Colon (tissue), 2 donors: ENCODE results near the gene KRTAP5-2.
"Not testable (repeated sequence)": the region's sequence is repeated elsewhere in the genome, so short reads cannot be mapped to it uniquely, and the experiment has no call there.

Experiments used
- FAIRE-seq: peaks from 2 replicates; lab custom pipeline; 2012; peaks lifted over from hg19 to GRCh38; lab: Jason Lieb, UNC
- donor health status: control.
- donor health status: control.

Gene KRTAP5-2

GRCh38 chr11:1628506-1629325 lies 30.6 kb upstream of the KRTAP5-2 start:
- FAIRE-seq = no peak

DNA sequence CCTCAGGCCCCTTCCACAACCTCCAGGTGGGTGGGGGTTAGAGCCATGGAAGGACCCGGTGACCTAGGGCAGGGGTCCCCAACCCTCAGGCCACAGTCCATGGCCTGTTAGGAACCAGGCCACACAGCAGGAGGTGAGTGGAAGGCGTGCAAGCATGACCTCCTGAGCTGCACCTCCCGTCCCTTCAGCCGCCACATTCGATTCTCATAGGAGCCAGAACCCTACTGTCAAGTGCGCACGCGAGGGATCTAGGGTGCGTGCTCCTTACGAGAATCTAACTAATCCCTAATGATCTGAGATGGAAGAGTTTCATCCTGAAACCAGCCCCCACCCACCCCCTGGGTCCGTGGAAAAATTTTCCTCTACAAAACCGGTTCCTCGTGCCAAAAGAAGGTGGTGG lies 27.4 kb upstream of the KRTAP5-2 start:
- FAIRE-seq = no peak

- no peak for FAIRE-seq
Observed at GRCh38 chr11:1624621-1625020, 26.5 kb upstream of the KRTAP5-2 start.

- FAIRE-seq = no peak
Observed at GRCh38 chr11:1623716-1624115, 25.6 kb upstream of the KRTAP5-2 start.

DNA sequence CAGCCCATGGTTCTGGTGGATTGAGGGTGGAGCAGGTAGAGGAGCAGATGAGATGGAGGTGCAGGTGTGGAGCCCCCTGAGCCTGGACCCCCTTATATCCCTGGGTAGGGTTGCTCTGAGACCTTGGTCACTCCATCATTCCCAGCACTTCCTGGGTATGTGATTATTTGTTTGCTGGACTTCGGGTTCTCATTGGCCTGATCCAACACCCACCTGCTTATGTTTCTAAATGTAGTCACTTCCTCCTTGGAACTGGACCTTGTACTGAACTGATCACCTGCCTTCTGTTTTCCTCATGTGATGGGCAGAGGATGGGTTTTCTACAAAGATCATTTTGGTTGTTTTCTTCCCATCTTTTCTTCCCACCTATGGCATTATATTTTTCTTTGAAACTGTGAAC lies 24.0 kb upstream of the KRTAP5-2 start, which contains the start of gene KRTAP5-4:
Gene KRTAP5-4, minus strand, starts transcription at position 53 of the 400 bp plus-strand sequence. Its CDS starts 45 bp downstream, at position 8.
- FAIRE-seq = no peak

DNA sequence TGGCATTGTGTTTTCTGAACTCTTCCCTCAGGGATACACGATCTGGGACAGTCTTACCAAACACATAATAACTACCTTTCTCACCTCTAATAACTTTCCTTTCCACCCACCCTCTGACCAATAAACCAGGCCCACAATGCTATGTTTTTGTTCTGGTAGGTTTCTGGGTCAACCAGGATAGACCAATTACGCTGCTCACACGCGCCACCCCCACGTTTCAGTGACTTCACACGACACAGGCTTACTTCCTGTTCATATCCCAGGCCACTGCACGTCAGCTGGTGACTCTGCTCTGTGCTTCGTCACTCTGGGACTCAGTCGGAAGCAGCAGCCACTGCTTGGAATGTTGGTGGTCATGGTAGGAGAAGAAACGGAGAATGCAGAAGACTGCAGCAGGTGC lies 21.4 kb upstream of the KRTAP5-2 start:
- FAIRE-seq = no peak

- no peak for FAIRE-seq
Observed at GRCh38 chr11:1618231-1618630, 20.1 kb upstream of the KRTAP5-2 start.

DNA sequence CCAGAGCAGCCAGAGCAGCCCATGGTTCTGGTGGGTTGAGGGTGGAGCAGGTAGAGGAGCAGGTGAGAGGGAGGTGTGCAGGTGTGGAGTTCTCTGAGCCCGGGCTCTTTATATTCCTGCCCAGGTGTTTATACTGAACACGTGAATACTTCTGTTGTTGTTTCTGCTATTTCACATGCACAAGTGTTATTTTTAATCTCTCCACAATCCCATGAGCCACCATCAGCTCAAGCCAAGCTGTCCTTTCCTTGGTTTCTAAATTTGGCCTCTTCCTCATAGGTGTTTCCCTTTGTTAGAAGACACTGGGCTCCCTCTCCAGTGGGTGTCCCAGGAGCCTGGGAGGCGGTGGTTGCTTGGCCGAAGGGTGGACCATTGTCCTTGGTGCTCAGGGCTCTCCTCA lies 10.3 kb upstream of the KRTAP5-2 start, which contains the start of gene KRTAP5-3:
Gene KRTAP5-3, minus strand, starts transcription at position 101 of the 400 bp plus-strand sequence. Its CDS starts 78 bp downstream, at position 23.
- no peak for FAIRE-seq

DNA sequence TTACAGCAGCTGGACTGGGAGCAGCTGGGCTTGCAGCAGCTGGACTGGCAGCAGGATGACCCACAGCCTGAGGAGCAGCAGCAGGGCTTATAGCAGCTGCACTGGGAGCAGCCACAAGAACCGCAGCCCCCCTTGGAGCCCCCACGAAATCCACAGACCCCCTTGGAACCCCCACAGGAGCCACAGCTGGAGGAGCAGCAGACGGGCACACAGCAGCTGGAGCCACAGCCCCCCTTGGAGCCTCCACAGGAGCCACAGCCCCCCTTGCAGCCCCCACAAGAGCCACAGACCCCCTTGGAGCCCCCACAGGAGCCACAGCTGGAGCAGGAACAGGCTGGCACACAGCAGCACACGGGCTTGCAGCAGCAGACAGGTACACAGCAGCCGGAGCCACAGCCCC lies 9.8 kb upstream of the KRTAP5-2 start:
- FAIRE-seq = not testable (repeated sequence)

- FAIRE-seq = not testable (repeated sequence)
Observed at GRCh38 chr11:1607156-1607845, 9.2 kb upstream of the KRTAP5-2 start.

- FAIRE-seq = not testable (repeated sequence)
Observed at GRCh38 chr11:1605923-1606322, 7.8 kb upstream of the KRTAP5-2 start.

GRCh38 chr11:1604711-1605110 lies 6.6 kb upstream of the KRTAP5-2 start:
- no peak for FAIRE-seq

GRCh38 chr11:1604181-1604580 lies 6.1 kb upstream of the KRTAP5-2 start:
- no peak for FAIRE-seq

DNA sequence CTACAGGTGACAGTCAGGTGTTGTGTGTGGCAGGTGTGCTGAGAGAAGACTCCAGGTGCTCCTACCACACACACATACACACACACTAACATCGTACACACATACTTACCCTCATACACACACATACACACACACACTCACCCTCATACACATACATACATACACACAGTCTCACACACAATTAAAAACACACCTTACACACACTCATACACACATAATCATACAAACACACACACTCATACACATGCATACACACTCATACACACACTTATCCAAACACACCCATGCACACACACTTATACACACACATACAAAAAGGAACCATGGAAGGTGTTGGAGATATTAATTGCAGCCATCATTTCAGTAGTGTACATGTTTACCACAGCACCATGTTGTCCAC lies 5.5 kb upstream of the KRTAP5-2 start:
- no peak for FAIRE-seq

GRCh38 chr11:1601663-1602062 lies 3.6 kb upstream of the KRTAP5-2 start:
- FAIRE-seq = not testable (repeated sequence)

DNA sequence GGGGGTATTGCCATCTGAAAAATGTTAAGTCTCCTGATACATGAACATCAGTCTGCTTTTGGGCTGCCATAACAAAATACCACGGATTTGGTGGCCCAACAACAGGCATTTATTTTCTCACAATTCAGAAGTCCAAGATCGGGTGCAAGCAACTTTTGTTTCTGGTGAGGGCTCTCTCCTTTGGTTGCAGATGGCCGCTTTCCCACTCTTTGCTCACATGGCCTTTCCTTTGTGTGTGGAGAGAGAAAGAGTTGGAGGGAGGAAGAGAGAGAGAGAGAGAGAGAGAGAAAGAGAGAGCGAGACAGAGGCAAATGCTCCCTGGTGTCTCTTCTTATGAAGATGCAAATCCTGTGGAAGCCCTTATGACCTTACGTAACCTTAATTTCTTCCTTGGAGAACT lies 2.5 kb upstream of the KRTAP5-2 start:
- FAIRE-seq = no peak

DNA sequence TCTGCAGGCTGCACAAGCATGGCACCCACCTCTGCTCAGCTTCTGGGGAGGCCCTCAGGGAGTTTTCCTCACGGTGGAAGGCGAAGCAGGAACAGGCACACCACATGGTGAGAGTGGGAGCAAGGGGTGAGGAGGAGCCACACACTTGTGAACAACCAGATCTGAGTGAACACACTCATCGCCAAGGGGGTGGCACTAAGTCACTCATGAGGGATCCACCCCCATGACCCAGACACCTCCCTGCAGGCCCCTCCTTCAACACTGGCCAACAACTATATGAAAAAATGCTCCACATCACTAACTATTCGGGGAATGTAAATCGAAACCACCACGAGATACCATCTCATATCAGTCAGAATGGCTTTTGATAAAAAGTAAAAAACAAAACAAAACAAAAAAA lies 722 bp upstream of the KRTAP5-2 start:
- no peak for FAIRE-seq

- not testable (repeated sequence) for FAIRE-seq
Observed at GRCh38 chr11:1598406-1598805, 312 bp upstream of the KRTAP5-2 start.

- FAIRE-seq = no peak
Observed at GRCh38 chr11:1597331-1597993, 632 bp downstream of the KRTAP5-2 start.

DNA sequence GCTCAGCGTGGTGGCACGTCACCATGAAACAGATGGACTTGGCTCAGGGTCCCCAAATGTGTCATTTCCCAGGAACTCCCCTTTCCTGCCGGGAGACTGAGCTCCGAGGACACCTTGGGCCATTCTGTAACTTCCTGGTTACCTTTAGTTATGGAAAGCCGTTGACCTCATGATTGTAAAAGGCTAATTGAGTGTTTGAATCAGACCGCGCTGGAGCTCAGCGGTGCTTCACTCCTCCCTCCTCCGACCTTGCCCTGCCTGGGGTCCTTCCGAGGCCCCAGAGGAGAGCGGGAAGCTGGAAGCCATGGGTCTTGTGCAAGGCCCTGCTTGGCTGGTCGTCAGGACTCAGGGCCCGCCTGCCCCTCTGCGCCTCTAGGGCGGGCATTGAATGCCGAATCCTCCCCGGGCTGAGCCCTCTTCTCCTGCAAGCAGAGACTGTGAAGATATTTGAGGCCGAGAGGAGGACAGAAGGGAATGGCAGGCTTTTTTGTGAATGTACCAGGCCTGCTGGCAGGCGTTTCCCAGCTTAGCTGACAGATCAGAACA lies 1.4 kb downstream of the KRTAP5-2 start:
- not testable (repeated sequence) for FAIRE-seq

DNA sequence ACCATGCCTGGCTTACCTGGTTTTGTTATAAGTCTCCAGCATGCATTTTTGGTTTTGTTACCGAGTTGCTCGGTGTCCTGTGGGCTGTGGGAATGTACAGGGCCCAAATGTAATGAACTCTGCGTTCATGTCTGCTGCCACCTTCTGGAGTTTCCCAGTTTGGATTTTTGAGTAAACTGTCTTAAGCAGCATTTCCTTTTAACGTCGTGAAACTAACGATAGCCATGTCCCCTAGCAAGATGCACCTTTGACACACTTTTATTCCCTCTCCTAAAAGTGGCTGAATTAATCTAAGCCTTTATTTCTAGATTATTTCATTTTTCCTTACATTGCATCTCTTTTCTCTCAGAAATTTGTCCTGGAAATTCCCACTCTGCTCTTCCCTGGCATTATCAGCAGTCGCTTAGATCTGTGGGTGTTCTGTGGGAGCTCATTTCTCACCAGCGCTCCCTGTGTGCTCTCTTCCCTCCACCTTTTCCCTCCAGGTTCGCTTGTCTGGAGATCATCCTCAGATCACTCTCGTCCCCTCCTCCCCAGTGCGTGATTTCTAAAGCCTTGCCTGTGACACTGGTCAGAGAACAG lies 2.0 kb downstream of the KRTAP5-2 start:
- not testable (repeated sequence) for FAIRE-seq

GRCh38 chr11:1592628-1593027 lies 5.5 kb downstream of the KRTAP5-2 start:
- no peak for FAIRE-seq
